IPS-18a (cell line): ENCODE results near the gene NUTM2A.
"Not testable (repeated sequence)": the region's sequence is repeated elsewhere in the genome, so short reads cannot be mapped to it uniquely, and the experiment has no call there.

ENCODE experiments used
- H3K27ac ChIP-seq: one replicate; pipeline ENCODE4 v1.5.1; 2013; ENCODE audit warnings: low read length
- H3K27me3 ChIP-seq: one replicate; pipeline ENCODE4 v1.6.1; 2013; ENCODE audit warnings: mild to moderate bottlenecking, low read length; ENCODE audit not compliant: control insufficient read depth, insufficient read depth
- H3K36me3 ChIP-seq: one replicate; pipeline ENCODE4 v1.6.1; 2013; ENCODE audit warnings: low read depth, low read length; ENCODE audit not compliant: control insufficient read depth
- H3K4me1 ChIP-seq: one replicate; pipeline ENCODE4 v1.6.1; 2013; ENCODE audit warnings: low read depth, low read length; ENCODE audit not compliant: control insufficient read depth
- H3K4me3 ChIP-seq: one replicate; pipeline ENCODE4 v1.5.1; 2013; ENCODE audit warnings: low read length
- H3K9ac ChIP-seq: one replicate; pipeline ENCODE4 v1.6.1; 2013; ENCODE audit warnings: mild to moderate bottlenecking, low read length, moderate library complexity
- H3K9me3 ChIP-seq: one replicate; pipeline ENCODE4 v1.6.1; 2013; ENCODE audit warnings: low read depth, low read length; ENCODE audit not compliant: control insufficient read depth

Gene NUTM2A

DNA sequence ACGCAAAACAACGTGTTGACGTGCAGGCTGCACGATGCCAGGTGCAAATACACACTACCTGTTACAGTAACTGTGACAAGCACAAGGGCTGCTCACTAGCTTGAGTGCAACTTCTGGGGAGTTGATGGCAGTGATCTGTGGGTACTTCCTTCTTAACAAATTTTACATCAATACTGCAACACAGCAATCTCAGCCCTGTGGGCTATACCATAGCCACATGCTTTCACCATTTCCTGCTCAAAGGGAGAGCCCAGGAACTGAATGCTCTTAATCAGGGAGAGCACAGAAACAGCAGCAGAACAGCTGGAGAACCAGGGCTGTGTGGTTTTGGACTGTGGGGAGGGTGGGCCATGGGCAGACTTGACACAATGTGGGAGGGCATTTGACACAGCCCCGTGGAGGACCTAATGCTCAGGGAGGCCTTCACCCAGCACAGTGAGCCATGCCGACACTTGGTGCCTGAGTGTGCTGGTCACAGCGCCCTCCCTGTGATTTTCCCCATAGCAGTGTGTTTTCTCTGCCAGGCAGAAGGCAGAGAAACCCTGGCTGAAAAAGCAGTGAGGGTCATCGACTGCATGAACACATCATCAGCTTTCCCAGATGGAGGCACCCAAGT is 12.0 kb upstream of the NUTM2A start:
- not testable (repeated sequence) for H3K4me3 ChIP-seq, H3K9me3 ChIP-seq, H3K27ac ChIP-seq, H3K4me1 ChIP-seq, H3K36me3 ChIP-seq, H3K27me3 ChIP-seq, H3K9ac ChIP-seq

DNA sequence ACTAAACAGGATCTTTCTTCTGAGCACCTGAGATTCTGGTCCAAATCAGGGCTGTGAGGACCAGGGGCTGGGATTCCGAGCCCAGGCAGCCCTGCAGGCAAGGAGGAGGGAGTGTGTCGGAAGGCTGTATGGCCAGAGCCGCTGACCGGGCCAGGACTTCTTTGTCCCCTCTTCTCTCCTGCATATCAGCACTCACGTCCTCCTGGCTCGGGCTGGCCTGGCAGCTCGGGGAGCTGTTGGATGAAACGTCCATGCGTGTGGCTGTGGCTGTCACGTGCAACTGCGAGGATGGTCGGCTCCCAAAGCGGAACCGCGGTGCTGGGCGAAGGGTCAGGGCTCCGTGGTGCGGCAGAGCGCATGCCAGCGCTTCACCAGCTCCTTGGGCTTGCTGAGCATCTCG is 11.4 kb upstream of the NUTM2A start:
- not testable (repeated sequence) for H3K27ac ChIP-seq, H3K9ac ChIP-seq, H3K9me3 ChIP-seq, H3K27me3 ChIP-seq, H3K4me3 ChIP-seq, H3K4me1 ChIP-seq, H3K36me3 ChIP-seq

DNA sequence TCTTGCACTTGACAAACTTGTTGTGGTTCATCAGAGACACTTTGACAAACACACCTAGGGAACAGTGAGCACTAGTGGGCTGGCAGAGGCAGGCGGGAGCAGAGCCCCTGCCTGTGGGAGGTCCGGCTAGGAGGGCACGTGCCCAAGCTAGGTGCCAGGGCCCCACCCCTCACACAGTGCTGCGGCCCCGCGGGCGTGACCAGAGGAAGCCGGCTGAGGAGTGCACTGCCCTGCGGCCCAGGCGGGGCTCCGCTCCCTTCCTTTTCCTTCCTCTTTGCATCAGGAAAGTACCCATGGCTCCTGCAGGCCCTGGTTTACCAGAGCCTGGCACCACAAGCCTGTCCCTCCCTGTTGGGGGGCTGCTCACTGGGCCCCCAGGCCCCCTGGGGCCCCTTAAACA is 9.1 kb upstream of the NUTM2A start:
- H3K27ac ChIP-seq, H3K27me3 ChIP-seq, H3K4me3 ChIP-seq, H3K4me1 ChIP-seq, H3K9me3 ChIP-seq, H3K36me3 ChIP-seq, H3K9ac ChIP-seq: not testable (repeated sequence)

DNA sequence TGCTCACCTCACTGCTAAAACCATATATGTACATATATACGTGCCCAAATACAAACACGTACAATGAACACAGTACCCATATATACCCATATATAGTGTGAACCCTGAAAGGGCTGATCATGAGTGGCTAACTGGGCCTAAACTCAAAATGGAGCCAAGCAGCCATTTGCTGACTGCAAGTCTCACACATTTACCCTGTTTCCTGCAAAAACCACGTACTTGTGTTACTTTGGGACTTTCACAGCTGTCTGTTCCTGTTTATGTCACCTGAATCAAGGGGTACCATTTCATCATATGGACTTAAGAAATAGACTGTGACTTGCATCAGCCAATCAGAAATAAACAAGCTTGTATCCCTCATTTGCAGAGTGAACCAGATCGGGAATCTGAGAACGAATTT is 5.9 kb upstream of the NUTM2A start:
- H3K4me3 ChIP-seq, H3K4me1 ChIP-seq, H3K27ac ChIP-seq, H3K27me3 ChIP-seq, H3K9me3 ChIP-seq, H3K36me3 ChIP-seq, H3K9ac ChIP-seq: not testable (repeated sequence)

DNA sequence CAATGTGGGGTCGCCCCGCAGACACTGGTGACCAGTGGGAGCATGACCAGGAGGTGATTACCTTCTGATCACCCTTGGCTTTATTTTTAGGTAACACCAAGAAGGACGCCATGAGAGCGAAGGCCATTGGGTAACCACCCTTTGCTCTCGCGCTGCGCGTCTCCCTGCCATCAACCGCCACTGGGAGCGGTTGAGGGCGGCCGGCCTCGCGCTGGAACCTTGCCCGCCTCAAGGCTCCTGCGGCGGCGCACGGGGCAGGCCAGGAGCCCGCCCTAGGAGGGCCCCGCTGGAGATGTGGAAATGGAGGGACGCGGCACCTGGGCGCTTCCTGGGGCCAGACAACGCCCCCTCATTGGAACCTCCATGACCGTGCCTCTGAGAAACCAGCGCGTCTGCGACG is 2.5 kb upstream of the NUTM2A start:
- not testable (repeated sequence) for H3K4me1 ChIP-seq, H3K27me3 ChIP-seq, H3K27ac ChIP-seq, H3K4me3 ChIP-seq, H3K9me3 ChIP-seq, H3K36me3 ChIP-seq, H3K9ac ChIP-seq

DNA sequence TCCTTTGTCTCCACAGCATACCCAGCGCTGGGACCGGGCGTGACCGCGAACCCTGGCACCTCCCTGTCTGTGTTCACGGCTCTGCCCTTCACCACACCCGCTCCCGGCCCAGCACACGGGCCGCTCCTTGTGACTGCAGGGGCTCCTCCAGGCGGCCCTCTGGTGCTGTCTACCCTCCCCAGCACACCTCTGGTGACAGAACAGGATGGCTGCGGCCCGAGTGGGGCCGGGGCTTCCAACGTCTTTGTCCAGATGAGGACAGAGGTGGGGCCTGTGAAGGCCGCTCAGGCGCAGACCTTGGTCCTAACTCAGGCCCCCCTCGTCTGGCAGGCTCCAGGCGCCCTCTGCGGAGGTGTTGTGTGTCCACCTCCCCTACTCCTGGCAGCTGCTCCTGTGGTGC is 3.0 kb downstream of the NUTM2A start:
- not testable (repeated sequence) for H3K27me3 ChIP-seq, H3K4me3 ChIP-seq, H3K4me1 ChIP-seq, H3K9ac ChIP-seq, H3K9me3 ChIP-seq, H3K27ac ChIP-seq, H3K36me3 ChIP-seq

DNA sequence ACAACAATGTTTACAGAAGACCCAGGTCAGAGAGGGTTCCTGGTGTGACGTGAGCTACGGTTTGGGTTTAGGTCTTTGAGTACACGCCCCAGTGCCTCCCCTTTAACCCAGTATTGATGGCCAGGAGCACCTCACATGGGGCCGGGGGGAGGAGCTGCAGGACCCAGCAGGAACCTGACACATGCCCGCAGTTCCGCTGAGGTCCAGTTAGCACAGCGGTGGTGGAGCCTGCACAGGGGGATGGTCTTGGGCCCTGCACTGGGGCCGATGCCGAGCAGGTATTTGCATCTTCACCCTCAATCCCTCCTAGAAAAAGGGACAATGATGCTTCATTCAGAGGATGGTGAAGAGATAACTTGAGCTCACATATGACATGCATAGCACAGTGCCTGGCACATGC is 4.0 kb downstream of the NUTM2A start:
- H3K27me3 ChIP-seq, H3K9me3 ChIP-seq, H3K4me1 ChIP-seq, H3K4me3 ChIP-seq, H3K9ac ChIP-seq, H3K27ac ChIP-seq, H3K36me3 ChIP-seq: not testable (repeated sequence)

DNA sequence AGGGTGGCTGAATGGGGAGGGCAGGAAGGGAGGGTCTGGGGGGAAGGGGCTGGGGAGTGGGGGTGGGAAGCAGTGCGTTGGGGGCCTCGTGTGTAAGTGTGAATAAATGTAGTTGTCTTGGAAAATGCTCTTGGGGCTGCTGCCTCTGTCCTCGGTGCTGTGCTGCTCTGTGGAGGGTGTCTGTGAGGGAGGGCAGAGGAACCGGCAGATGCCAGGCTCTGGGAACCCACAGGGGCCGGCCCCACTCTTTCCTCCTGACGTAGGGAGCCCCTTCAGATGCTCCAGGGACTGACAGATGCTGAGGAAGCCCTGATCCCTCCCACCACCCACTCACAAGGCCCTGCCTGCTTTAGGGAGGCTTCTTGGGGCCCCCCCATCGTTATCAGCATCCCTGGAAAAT is 9.6 kb downstream of the NUTM2A start:
- H3K9me3 ChIP-seq, H3K4me3 ChIP-seq, H3K36me3 ChIP-seq, H3K4me1 ChIP-seq, H3K9ac ChIP-seq, H3K27me3 ChIP-seq, H3K27ac ChIP-seq: not testable (repeated sequence)

DNA sequence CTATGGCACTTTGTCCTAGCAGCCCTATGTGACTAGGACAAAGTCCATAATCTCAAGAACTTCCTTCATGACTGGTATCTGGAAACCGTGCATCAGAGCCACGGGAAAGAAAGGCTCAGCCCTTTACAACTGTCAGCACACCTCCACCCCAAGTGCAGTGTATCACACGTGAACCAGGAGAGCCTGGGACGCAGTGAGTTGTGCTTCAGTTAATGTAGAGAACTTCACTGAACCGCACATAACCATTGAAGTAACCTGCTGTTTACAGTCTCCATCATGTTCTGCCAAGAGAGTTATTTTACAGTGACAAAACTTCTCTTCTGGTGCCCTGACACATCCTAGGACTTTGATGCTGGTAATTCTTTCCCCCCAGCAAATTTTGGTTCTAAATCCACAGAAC is 12.0 kb downstream of the NUTM2A start:
- not testable (repeated sequence) for H3K36me3 ChIP-seq, H3K27ac ChIP-seq, H3K27me3 ChIP-seq, H3K9ac ChIP-seq, H3K4me1 ChIP-seq, H3K4me3 ChIP-seq, H3K9me3 ChIP-seq

DNA sequence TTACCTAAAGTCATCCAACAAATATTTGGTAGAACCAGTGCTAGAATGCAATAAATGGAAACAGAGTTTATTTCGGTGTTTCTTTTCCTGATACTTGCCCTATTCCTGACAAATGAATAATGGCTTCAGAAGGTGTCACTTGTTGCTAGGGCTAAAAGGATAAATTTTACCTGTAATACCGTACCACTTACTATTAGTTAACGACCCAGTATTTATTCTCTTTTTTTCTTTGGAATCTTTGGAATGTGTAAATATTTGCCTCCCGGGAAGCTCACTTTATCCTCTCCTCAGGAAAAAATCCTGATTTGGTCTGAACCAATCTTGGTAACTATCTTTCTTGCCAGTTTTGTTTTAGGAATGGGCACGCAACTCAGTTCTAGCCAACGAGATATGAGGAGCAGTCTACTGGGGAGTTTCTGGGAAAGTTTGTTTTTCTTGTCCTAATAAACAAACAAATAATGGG is 14.1 kb downstream of the NUTM2A start:
- H3K27ac ChIP-seq, H3K4me1 ChIP-seq, H3K36me3 ChIP-seq, H3K9me3 ChIP-seq, H3K4me3 ChIP-seq, H3K9ac ChIP-seq, H3K27me3 ChIP-seq: not testable (repeated sequence)

DNA sequence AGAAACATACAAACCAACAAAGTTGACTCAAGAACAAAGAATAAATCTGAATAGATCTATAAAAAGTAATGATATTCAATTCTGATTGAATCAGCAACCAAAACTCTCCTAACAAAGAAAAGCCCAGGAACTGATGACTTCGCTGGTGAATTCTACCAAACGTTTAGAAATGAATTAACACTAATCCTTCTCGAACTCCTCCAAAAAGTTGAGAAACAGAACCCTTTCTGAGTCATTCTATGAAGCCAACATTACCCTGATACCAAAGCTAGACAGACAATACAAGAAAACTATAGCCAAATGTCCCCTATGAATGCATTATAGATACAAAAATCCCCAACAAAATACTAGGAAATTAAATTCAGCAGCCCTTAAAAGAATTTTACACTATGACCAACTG is 16.9 kb downstream of the NUTM2A start:
- H3K4me3 ChIP-seq, H3K27me3 ChIP-seq, H3K36me3 ChIP-seq, H3K4me1 ChIP-seq, H3K9me3 ChIP-seq, H3K9ac ChIP-seq, H3K27ac ChIP-seq: not testable (repeated sequence)

DNA sequence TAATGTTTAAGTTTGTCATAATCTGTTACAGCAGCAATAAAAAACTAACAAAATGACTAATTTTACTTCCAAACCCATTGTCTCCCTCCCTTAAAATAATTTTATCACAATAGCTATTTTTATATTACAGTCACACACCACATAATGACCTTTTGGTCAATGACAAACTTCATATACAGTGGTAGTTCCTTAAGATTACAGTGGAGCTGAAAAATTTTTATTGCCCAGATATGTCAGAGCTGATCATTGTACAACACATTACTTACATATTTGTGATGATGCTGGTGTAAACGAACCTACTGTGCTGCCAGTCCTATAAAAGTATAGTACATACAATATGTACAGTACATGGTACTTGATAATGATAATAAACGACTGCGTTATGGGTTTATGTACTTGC is 22.1 kb downstream of the NUTM2A start:
- not testable (repeated sequence) for H3K9me3 ChIP-seq, H3K27me3 ChIP-seq, H3K27ac ChIP-seq, H3K9ac ChIP-seq, H3K4me1 ChIP-seq, H3K36me3 ChIP-seq, H3K4me3 ChIP-seq
